ENCODE data around the gene SLC1A7.

SLC1A7 gene

DNA sequence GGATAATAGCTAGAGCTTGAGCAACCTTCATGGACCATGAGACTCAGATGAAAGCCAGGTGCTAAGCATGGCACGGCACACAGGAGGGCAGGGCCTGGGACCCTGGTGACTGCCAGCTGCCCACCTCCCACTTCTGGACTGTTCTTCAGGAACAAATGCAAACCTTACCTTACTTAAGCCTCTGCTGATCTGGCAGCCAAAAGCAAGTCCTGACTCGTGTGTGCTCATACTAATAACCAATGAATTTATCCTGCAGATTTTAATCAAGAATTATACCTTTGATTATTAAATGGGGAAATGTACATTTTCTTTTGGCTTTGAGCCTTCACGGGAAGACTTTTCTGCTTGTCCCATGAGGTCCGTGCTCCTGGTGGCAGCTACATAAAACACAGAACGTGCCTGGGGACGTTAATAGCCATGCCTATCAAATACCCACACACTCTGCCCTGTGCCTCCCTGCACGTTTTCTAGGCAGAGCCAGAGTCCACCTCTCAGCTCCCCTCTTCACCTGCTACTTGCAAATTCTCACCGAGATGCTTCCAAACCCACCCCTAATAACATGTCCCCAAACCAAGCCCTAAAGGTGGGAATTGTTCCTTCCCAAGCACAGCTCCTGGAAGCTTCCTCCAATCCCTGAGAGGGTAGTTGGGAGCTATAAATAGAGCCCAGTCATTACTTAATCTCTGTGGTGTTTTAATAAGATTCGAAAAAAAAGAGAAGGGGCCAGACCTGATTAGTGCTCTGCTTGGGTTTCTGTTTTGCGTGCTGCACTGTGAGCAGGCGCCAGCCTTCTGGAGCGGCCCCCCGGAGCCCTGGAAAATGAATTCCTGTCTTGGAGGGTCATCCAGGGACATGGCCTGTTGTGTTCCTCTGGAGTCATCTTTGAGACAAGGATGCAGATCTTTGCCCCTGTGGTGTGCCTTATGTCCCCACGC, 33.5 kb downstream of the SLC1A7 start:
- DNase-seq: no peak
- in situ Hi-C loops (cut with HindIII; ENCODE audit: low pct_ligation_motif_present, low pct_unique_long_range_greater_than_20kb, low sequenced_read_pairs): no loop called here

DNA sequence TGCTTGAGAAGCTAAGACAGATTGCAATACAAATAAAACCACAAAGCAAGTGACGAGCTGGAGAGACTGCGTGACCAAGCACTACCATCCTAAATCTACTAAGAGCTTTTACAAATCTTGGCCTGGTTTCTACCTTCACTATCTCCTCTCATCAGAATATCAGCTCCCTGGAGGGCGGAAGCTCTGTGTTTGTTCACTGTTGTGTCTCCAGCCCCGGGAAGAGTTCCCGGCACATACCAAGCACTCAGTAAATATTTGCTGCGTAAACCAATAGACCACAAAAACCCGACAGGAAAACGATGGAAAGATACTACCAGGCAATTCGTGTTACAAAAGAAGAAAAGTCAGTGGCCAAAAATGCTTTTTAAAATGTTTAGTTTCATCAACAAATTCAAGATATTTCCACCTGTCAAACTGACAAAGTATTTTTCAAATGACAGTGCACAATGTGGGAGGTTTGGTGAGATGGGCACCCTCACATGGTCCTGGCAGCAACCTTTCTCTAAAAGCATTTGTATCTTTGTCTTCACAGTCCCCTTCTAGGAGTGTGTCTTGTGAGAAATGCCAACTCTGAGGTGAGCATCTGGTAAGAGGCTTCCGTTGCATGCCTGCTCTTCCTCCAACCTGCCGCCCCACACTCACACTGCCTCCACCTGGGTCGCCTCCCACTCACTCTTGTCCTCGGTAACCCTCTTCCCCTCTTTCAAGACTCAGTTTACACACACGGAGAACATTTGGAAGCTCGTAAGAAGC, 34.7 kb downstream of the SLC1A7 start:
- no peak for DNase-seq
- in situ Hi-C loops (cut with HindIII; ENCODE audit: low pct_ligation_motif_present, low pct_unique_long_range_greater_than_20kb, low sequenced_read_pairs): no loop called here

GRCh38 chr1:53107090-53107489, 35.3 kb downstream of the SLC1A7 start:
- in situ Hi-C loops (cut with HindIII; ENCODE audit: low pct_ligation_motif_present, low pct_unique_long_range_greater_than_20kb, low sequenced_read_pairs): no loop called here

GRCh38 chr1:53104289-53104913, 38.0 kb downstream of the SLC1A7 start:
- DNase-seq: no peak
- in situ Hi-C loops (cut with HindIII; ENCODE audit: low pct_ligation_motif_present, low pct_unique_long_range_greater_than_20kb, low sequenced_read_pairs): no loop called here

More at GRCh38 chr1:53107090-53107489, 35.3 kb downstream of the SLC1A7 start:
- no peak for DNase-seq

- no peak for DNase-seq
- in situ Hi-C loops (cut with HindIII; ENCODE audit: low pct_ligation_motif_present, low pct_unique_long_range_greater_than_20kb, low sequenced_read_pairs): no loop called here
Observed at GRCh38 chr1:53094533-53094919, 47.9 kb downstream of the SLC1A7 start.

DNA sequence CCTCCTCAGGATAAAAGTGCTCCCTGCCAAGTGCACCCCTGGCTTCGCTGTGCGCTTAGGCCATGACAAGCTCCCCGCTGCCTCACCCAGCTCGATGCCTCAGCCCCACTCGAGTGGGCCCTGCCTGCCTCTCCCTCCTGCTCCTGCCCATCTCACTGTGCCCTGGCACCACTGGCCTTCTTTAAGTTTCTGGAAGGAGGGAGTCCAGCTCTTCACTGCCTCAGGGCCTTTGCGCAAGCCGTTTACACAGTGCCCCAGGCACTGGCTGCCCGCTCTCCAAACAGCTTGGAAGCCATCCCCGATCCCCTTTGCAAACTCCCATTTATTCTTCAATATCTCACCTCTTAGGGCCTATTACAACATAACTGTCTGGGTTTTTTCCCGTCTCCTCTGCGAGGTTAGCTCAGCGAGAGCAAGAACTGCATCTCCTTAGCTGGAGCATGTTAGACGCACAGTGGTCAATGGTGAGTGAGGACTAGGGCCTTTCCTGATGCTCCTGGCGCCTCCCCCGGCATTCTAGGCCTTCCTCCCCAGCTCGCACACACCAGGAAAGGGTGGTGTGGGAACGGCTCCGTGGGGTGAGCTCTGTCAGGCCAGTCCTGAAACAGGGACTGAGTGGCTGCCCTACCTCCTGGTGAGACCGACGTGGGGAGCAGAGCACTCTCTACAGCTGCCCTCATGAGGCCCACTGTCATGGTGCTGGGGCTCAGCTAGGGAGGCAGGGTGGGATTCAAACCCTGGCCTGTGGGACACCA, 48.5 kb downstream of the SLC1A7 start:
- no peak for DNase-seq
- in situ Hi-C loops (cut with HindIII; ENCODE audit: low pct_ligation_motif_present, low pct_unique_long_range_greater_than_20kb, low sequenced_read_pairs): no loop called here

GRCh38 chr1:53093451-53093754, 49.0 kb downstream of the SLC1A7 start:
- in situ Hi-C loops (cut with HindIII; ENCODE audit: low pct_ligation_motif_present, low pct_unique_long_range_greater_than_20kb, low sequenced_read_pairs): no loop called here
- DNase-seq: no peak

DNA sequence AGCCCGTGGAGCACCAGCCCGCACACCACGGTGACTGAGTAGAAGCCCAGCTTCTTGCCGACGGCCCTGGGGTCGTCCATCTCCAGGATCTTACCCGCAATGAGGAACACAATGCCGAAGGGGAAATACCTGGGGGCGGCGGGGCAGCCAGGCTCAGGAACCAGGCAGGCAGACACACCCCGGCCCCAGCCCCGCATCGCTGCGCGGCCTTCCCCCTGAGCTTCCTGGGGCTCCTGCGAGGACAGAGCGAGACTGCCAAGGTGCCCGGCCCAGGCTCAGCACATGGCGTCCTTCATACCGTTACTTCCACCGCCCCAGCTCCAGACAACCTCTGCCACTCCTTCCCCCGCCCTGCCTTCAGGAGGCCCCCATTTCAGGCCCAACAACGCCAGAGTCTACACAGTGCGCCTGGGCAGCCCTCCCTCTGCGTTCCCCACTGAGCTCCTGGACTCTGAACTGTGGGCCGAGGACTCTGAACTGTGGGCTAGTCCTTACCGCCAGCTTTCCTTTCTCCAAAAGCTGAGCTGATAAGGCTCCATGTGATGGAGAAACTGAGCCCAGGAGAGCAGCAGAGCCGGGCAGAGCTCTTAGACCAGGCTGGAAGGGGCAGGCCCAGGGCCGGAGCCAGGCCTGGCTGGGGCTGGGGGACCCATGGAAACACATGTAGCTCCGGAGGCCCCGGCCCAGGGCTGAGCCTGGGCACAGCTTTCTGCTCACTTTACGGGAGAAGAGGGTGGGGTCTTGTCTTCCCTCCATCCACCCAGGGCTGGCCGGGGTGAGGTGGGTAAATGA, 49.6 kb downstream of the SLC1A7 start:
- in situ Hi-C loops (cut with HindIII; ENCODE audit: low pct_ligation_motif_present, low pct_unique_long_range_greater_than_20kb, low sequenced_read_pairs): no loop called here
- DNase-seq: no peak

DNA sequence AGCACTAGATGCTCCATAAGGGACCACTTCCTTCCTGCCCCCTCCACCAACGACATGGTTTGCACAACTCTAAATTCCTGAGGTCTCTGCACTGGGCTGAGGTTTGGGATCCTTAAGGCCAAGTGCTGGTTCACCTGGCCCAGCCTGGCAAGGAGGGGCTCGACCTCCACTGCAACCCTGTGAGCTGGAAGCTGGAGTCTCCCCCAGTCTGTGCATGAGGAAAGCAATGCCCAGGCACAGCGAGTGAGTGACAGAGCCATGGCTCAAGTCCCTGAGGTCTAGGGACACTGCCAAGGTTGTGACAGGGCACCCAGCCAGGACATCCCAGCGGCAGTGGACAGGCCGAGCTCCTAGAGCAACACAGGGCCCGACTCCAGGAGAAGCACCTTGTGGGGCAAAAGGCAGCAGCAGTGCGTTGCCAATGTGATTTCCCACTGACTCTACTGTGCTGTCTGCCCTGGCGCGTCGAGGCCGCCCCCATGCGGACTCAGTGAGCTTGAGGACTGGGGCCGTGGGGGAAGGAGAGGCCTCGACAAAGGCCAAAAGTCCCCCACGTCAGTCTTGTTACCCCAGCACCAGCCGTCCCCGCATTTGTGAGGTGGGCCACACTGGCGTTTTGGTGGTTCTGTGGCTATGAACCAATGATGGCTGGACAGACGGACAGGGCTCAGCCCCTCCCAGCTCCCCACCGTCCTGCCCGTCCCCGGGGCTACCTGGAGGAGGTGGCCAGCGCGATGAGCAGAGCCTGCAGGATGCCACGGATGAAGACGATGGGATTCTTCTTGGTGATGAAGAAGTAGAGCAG, 50.4 kb downstream of the SLC1A7 start:
- in situ Hi-C loops (cut with HindIII; ENCODE audit: low pct_ligation_motif_present, low pct_unique_long_range_greater_than_20kb, low sequenced_read_pairs): no loop called here
- no peak for DNase-seq

DNA sequence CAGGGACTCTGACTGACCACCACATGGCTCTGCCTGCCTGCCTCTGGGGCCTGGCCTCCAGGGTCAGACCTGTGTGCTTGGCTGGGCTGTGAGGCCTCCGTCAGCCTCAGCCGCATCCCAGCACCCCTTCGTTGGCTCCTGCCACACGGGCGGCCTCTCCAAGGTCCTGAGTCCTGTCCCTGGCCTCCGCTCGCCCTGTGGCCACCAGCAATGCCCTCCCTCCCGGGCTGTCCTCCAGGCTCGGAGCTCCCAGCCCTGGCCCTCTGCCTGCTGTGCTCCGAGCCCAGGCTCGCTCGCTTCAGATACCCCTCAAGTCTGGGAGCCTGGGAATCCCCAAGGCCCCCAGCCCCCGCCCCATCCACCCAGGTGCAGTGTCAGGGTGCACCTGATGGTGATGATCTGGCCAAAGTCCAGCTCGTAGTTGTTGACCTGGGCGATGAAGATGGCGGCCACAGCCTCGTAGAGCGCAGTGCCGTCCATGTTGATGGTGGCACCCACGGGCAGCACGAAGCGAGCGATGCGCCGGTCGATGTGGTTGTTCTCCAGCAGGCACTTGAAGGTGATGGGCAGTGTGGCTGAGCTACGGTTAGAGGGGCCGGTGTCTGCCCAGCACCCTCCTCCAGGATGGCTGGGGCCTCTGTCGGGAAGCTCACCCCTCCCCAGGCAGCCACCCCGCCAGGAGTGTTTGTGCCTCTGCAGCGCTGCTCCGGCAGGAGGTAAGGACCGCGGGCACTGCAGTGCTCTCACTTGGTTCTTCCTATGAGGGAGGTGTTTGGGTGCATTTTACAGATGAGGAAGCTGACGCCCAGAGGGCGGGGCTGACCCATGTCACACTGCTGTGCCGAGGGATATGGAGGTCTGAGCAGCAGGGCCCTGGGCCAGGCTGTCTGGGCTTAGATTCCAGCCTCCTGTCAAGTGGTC, 52.0 kb downstream of the SLC1A7 start:
- in situ Hi-C loops (cut with HindIII; ENCODE audit: low pct_ligation_motif_present, low pct_unique_long_range_greater_than_20kb, low sequenced_read_pairs): no loop called here
- DNase-seq: no peak

DNA sequence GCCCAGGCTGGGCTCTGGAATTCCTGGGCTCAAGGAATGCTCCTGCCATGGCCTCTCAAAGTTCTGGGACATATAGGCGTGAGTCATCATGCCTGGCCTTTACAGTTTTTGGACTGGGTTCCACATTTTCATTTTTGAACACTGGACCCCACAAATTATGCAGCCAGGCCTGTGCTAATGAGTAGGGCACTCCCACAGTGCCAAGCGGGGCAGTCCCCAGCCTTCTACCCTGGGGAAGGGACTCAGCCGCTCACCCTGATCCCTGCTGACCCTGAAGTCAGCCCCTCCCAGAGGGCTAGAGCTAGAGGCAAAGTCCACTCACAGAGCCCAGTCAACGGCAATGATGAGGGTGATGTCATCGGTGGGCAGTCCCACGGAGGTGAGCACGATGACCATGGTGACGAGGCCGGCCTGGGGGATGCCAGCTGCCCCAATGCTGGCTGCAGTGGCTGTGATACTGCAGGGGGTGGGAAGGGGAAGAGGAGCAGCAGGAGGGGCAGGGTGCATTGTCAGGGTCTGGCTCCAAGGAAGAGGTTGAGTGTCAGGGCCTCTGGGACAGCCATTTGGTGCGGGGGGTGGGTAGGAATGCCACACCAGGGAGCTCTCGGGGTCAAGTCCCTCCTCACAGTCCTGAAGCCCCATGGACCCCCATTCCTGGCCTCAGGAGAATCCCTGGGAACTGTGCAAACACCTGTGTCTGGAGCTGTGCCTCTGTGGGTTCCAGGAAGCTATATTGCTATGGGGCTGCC, 52.8 kb downstream of the SLC1A7 start:
- DNase-seq: no peak
- in situ Hi-C loops (cut with HindIII; ENCODE audit: low pct_ligation_motif_present, low pct_unique_long_range_greater_than_20kb, low sequenced_read_pairs): no loop called here

DNA sequence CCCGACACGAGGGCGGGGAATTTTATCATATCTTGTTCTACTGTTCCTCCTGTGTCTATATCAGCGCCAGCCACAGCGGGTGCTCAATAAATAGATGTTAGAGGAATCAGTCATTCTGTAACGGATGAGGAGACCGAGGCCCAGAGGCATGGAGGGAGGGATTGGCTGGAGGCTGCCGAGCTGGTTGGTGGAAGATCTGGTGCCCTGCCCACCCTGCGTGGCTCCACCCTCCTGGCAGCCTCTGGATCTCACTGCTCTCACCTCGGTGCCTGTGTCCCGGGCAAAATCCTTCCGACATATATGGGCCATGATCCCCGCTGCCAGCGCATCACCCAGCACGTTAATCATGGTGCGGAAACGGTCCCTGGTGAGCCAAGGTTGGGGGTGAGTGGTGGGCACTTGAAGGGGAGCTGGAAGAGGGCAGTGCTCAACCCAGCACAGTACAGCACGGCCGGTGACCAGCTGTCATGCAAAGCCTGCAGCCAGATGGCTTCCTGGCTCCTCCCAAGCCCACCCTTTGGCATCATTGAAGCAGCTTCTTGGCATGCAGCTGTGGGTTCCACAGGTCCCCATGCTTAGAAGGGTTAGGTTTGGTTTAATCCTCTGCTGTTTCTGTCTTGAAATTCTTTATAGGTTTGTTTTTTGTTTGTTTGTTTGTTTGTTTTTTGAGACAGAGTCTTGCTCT, 53.7 kb downstream of the SLC1A7 start:
- in situ Hi-C loops (cut with HindIII; ENCODE audit: low pct_ligation_motif_present, low pct_unique_long_range_greater_than_20kb, low sequenced_read_pairs): no loop called here
- DNase-seq: no peak

GRCh38 chr1:53087332-53088285, 54.8 kb downstream of the SLC1A7 start:
- DNase-seq: no peak
- in situ Hi-C loops (cut with HindIII; ENCODE audit: low pct_ligation_motif_present, low pct_unique_long_range_greater_than_20kb, low sequenced_read_pairs): no loop called here

- in situ Hi-C loops (cut with HindIII; ENCODE audit: low pct_ligation_motif_present, low pct_unique_long_range_greater_than_20kb, low sequenced_read_pairs): no loop called here
- no peak for DNase-seq
Observed at GRCh38 chr1:53086491-53087070, 55.9 kb downstream of the SLC1A7 start.
